GM18520 (cell line): ENCODE data around the gene MTRFR.
"Not testable (repeated sequence)": the region's sequence is repeated elsewhere in the genome, so short reads cannot be mapped to it uniquely, and the experiment has no call there.

Experiments
- ATAC-seq: cut with Tn5 transposase; IDR thresholded peaks from one replicate; pipeline ENCODE4 v1.9.1; 2021; ENCODE audit not compliant: unreplicated experiment

Gene MTRFR

GRCh38 chr12:123248996-123249741 is 15.9 kb downstream of the MTRFR start:
- ATAC-seq = not testable (repeated sequence)

- no peak for ATAC-seq
Observed at GRCh38 chr12:123250471-123251383, 17.5 kb downstream of the MTRFR start.

- ATAC-seq = no peak
Observed at GRCh38 chr12:123251403-123252076, 18.3 kb downstream of the MTRFR start.

- not testable (repeated sequence) for ATAC-seq
Observed at GRCh38 chr12:123252365-123252764, 19.1 kb downstream of the MTRFR start.

- no peak for ATAC-seq
Observed at GRCh38 chr12:123253641-123254459, 20.6 kb downstream of the MTRFR start.

- no peak for ATAC-seq
Observed at GRCh38 chr12:123254853-123255446, 21.7 kb downstream of the MTRFR start.

- no peak for ATAC-seq
Observed at GRCh38 chr12:123258593-123258992, 25.4 kb downstream of the MTRFR start.

GRCh38 chr12:123260081-123260480 is 26.8 kb downstream of the MTRFR start:
- no peak for ATAC-seq

GRCh38 chr12:123261196-123261595 is 28.0 kb downstream of the MTRFR start:
- no peak for ATAC-seq

- ATAC-seq = no peak
Observed at GRCh38 chr12:123263196-123263817, 30.1 kb downstream of the MTRFR start.

- no peak for ATAC-seq
Observed at GRCh38 chr12:123264642-123265041, 31.4 kb downstream of the MTRFR start.

GRCh38 chr12:123265851-123266678 is 32.8 kb downstream of the MTRFR start:
- no peak for ATAC-seq

- ATAC-seq = no peak
Observed at GRCh38 chr12:123266679-123267277, 33.5 kb downstream of the MTRFR start.

- no peak for ATAC-seq
Observed at GRCh38 chr12:123267335-123267920, 34.2 kb downstream of the MTRFR start.

GRCh38 chr12:123267991-123268843 is 35.0 kb downstream of the MTRFR start:
- no peak for ATAC-seq

GRCh38 chr12:123268850-123269249 is 35.6 kb downstream of the MTRFR start:
- no peak for ATAC-seq

- no peak for ATAC-seq
Observed at GRCh38 chr12:123269395-123269892, 36.2 kb downstream of the MTRFR start.
